ENCODE results near the gene TBX2.

Gene TBX2

GRCh38 chr17:61402073-61402541 lies 2.5 kb downstream of the TBX2 start:
- DNase-seq (ENCODE audit: low read depth) = no peak

GRCh38 chr17:61402978-61403800 lies 3.5 kb downstream of the TBX2 start:
- no peak for DNase-seq (ENCODE audit: low read depth)

GRCh38 chr17:61403801-61404662 lies 4.4 kb downstream of the TBX2 start:
- DNase-seq (ENCODE audit: low read depth) = no peak

GRCh38 chr17:61404663-61404912 lies 4.9 kb downstream of the TBX2 start:
- DNase-seq (ENCODE audit: low read depth) = no peak

- DNase-seq (ENCODE audit: low read depth) = no peak
Observed at GRCh38 chr17:61404913-61405685, 5.5 kb downstream of the TBX2 start.

GRCh38 chr17:61405686-61406536 lies 6.3 kb downstream of the TBX2 start:
- no peak for DNase-seq (ENCODE audit: low read depth)

- DNase-seq (ENCODE audit: low read depth) = no peak
Observed at GRCh38 chr17:61406537-61406845, 6.8 kb downstream of the TBX2 start.

GRCh38 chr17:61406971-61407911 lies 7.6 kb downstream of the TBX2 start:
- DNase-seq (ENCODE audit: low read depth) = no peak

GRCh38 chr17:61408151-61409041 lies 8.8 kb downstream of the TBX2 start:
- DNase-seq (ENCODE audit: low read depth) = no peak

GRCh38 chr17:61409301-61410112 lies 9.9 kb downstream of the TBX2 start:
- DNase-seq (ENCODE audit: low read depth) = no peak

- peak; percentile 56 for DNase-seq (ENCODE audit: low read depth)
Observed at GRCh38 chr17:61410141-61411010, 10.7 kb downstream of the TBX2 start.

GRCh38 chr17:61411011-61411260 lies 11.3 kb downstream of the TBX2 start:
- no peak for DNase-seq (ENCODE audit: low read depth)

- DNase-seq (ENCODE audit: low read depth) = no peak
Observed at GRCh38 chr17:61411261-61412142, 11.9 kb downstream of the TBX2 start.

- DNase-seq (ENCODE audit: low read depth) = peak; percentile 70
Observed at GRCh38 chr17:61412143-61412859, 12.7 kb downstream of the TBX2 start.

- DNase-seq (ENCODE audit: low read depth) = no peak
Observed at GRCh38 chr17:61412860-61413660, 13.4 kb downstream of the TBX2 start.
